Esophagus muscularis mucosa (tissue), 4 donors: ENCODE results near the gene PNKP. TPM values are rescaled to one million over a fixed set of nuclear protein-coding genes. Genes with fewer than 3 reads are reported as not detected.

Experiments
- DNase-seq: peaks from one replicate; pipeline ENCODE4 v3.0.0-alpha.2; 2017; ENCODE audit errors: extremely low spot score
- H3K27ac ChIP-seq, 4 donors: fragments of 200-600 bp; sonication (generic); replicated peaks in 1 of 4; 1 replicate in 3 of 4; 2 replicates in 1 of 4; pipeline ENCODE4 v1.5.1; 2016 to 2019; ENCODE audit warnings: mild to moderate bottlenecking in 1 of 4
- H3K27me3 ChIP-seq, 4 donors: fragments of 200-600 bp; sonication (generic); one replicate each; pipeline versions ENCODE4 v1.5.1 to v1.6.0; 2016 to 2019
- H3K36me3 ChIP-seq, 4 donors: fragments of 200-600 bp; sonication (generic); one replicate each; pipeline ENCODE4 v1.5.1; 2016 to 2019
- H3K4me1 ChIP-seq, 4 donors: fragments of 200-600 bp; sonication (generic); one replicate each; pipeline ENCODE4 v1.5.1; 2016 to 2019
- H3K4me3 ChIP-seq, 4 donors: fragments of 200-600 bp; sonication (generic); 1 replicate in 2 of 4; 2 replicates in 2 of 4; pipeline ENCODE4 v1.5.1; 2016 to 2019; ENCODE audit warnings: mild to moderate bottlenecking in 4 of 4, moderate library complexity in 1 of 4
- H3K9me3 ChIP-seq, 4 donors: fragments of 200-600 bp; sonication (generic); 1 replicate in 3 of 4; 2 replicates in 1 of 4; pipeline ENCODE4 v1.5.1; 2016 to 2019
- EP300 ChIP-seq: sonication (generic); formaldehyde crosslinking; IDR thresholded peaks from one replicate; pipeline ENCODE4 v1.6.1; 2017; ENCODE audit warnings: antibody characterized with exemption
- POLR2A ChIP-seq: fragments of 450-650 bp; IDR thresholded peaks from one replicate; pipeline ENCODE4 v1.6.1; 2017; ENCODE audit warnings: antibody characterized with exemption, moderate library complexity, mild to moderate bottlenecking, low read depth
- POLR2AphosphoS5 ChIP-seq, 2 donors: sonication (generic); formaldehyde crosslinking; IDR thresholded peaks; one replicate each; pipeline ENCODE4 v1.6.1; 2017; ENCODE audit warnings: antibody characterized with exemption in 2 of 2
- WGBS: methylation state at CpG from one replicate; pipeline ENCODE4 v1.1.5; 2018; 5-methylcytosine and 5-hydroxymethylcytosine counted together
- intact Hi-C: fragments of 100-400 bp; cut with DNase I; formaldehyde crosslinking; loops from one replicate; pipeline ENCODE4 v1.15.1; 2023
- total RNA-seq, 4 donors: library from RNA; depleted of rRNA; stranded (reverse); fragments of >200 nt; gene quantifications; one replicate each; pipeline versions ENCODE4 v1.1.0 to v1.2.1, GENCODE V29; 2016
- TF ChIP-seq, protein P1 (sequence below), 3 experiments: fragments of 200-600 bp in 2 of 3; fragments of 450-650 bp in 1 of 3; sonication (generic) in 2 of 3; IDR thresholded peaks; one replicate each; pipeline ENCODE4 v1.5.1; 2017 to 2019; ENCODE audit warnings: antibody characterized with exemption in 3 of 3, mild to moderate bottlenecking in 2 of 3, moderate library complexity in 1 of 3

Gene PNKP
- total RNA-seq, 4 donors from 2014 or later: 21.4 to 43.7 (median 27.8) TPM

- DNase-seq: no peak
- H3K9me3 ChIP-seq: no peaks in the 10 kb centered on the region
- intact Hi-C loops: loop anchor here (5.0 kb wide), 1 partner anchor 33 kb away; the partner anchor contains the start of gene MED25
- H3K36me3 ChIP-seq: peaks cover 4 to 11% (median 10%) of the 10 kb centered on the region in 4 donors
- TF ChIP-seq EP300 (no peak), POLR2A (no peak), POLR2AphosphoS5 (IDR thresholded peaks at IDR 0.05) (no peak)
- TF ChIP-seq, protein P1, sequence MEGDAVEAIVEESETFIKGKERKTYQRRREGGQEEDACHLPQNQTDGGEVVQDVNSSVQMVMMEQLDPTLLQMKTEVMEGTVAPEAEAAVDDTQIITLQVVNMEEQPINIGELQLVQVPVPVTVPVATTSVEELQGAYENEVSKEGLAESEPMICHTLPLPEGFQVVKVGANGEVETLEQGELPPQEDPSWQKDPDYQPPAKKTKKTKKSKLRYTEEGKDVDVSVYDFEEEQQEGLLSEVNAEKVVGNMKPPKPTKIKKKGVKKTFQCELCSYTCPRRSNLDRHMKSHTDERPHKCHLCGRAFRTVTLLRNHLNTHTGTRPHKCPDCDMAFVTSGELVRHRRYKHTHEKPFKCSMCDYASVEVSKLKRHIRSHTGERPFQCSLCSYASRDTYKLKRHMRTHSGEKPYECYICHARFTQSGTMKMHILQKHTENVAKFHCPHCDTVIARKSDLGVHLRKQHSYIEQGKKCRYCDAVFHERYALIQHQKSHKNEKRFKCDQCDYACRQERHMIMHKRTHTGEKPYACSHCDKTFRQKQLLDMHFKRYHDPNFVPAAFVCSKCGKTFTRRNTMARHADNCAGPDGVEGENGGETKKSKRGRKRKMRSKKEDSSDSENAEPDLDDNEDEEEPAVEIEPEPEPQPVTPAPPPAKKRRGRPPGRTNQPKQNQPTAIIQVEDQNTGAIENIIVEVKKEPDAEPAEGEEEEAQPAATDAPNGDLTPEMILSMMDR (IDR thresholded peaks at IDR 0.05): no peak
- H3K4me3 ChIP-seq: peak overlapping the region; percentile 84 to 97 (median 86)
- 38% methylated on average over 12 of the region's 12 CpGs for WGBS
- H3K27me3 ChIP-seq: no peaks in the 10 kb centered on the region
- peaks cover 27 to 44% (median 39%) of the 10 kb centered on the region in 4 donors for H3K4me1 ChIP-seq
- H3K27ac ChIP-seq: peak overlapping the region; percentile 96 to 100 (median 98)
Measured at GRCh38 chr19:49850221-49850486, 17.2 kb downstream of the PNKP start.

DNA sequence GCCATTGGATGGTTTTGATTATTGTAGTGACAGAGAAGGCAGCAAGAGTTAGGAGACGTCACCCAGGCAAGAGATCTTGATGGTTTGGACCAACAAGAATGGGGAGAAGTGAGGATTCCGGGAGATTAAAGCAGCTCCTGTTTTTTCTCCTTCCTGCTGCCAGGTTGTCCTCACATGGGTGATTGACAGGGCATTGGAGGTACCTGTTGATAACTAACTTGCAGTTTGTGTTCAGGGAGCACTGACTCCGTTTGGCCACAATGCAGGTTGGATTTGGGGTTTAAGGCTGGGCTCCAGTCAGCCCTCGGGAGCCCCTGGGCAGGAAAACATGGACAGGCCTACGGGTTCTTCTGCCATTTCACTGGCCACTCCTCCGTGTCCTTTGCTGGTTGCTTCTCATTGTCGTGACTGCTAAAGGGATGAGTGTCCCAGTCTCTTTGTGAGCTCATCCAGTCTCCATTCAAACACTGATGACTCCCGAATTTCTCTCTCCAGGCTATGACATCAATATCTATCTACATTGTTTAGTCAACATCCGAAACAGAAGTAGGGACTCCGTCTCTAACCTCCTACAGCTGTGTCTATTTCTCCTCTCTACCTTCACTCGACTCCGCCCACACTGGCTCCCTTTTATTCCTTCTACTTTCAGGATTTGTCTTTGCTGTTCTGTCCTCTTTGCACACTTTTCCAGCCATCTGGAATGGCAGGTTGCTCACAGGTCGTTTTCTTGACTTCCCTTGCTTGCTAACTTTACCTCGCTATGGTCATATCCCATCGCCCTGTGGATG, 17.7 kb downstream of the PNKP start:
- DNase-seq: no peak
- Histone ChIP-seq H3K27me3 (no peaks in the 10 kb centered on the region), H3K9me3 (no peaks in the 10 kb centered on the region), H3K27ac (peak overlapping the region; percentile 96 to 100 (median 98)), H3K36me3 (peaks cover 0 to 6% (median 5%) of the 10 kb centered on the region in 4 donors), H3K4me1 (peaks cover 27 to 42% (median 36%) of the 10 kb centered on the region in 4 donors), H3K4me3 (peak overlapping the region; percentile 84 to 97 (median 86))
- intact Hi-C loops: loop anchor here (5.0 kb wide), 1 partner anchor 32 kb away; the partner anchor contains the start of gene MED25
- no peak for TF ChIP-seq EP300
- TF ChIP-seq POLR2AphosphoS5 (IDR thresholded peaks at IDR 0.05): no peak
- TF ChIP-seq POLR2A: no peak
- TF ChIP-seq, protein P1 (IDR thresholded peaks at IDR 0.05): no peak
- WGBS: 89% methylated on average over 13 of the region's 15 CpGs

DNA sequence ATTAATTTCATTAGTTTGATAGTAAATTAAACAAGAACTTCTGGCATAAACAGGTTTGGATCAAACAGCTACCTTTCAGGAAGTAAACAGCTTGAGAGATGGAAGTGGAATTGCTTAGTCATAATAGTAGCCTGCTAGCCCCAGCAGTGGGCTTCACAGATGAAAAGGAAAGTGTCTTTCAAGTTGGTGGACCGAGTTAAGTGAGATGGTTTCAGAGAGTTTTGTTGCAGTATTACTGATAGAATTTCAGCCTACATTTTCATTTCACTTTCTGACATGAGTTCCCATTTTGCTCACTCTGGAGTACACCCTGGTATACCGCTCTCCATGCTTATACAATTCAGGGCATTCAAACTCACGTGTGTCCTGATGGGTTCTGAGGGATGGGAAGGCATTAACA, 18.4 kb downstream of the PNKP start:
- Histone ChIP-seq H3K9me3 (no peaks in the 10 kb centered on the region), H3K36me3 (no peaks in the 10 kb centered on the region), H3K27ac (no peak overlapping the region), H3K4me1 (peaks cover 27 to 35% (median 30%) of the 10 kb centered on the region in 4 donors), H3K4me3 (no peak overlapping the region), H3K27me3 (no peaks in the 10 kb centered on the region)
- intact Hi-C loops: no loop called here
- no peak for DNase-seq
- TF ChIP-seq, protein P1 (IDR thresholded peaks at IDR 0.05): no peak
- TF ChIP-seq EP300 (no peak), POLR2AphosphoS5 (IDR thresholded peaks at IDR 0.05) (no peak), POLR2A (no peak)
- WGBS: 94% methylated on average over 3 of the region's 3 CpGs

DNA sequence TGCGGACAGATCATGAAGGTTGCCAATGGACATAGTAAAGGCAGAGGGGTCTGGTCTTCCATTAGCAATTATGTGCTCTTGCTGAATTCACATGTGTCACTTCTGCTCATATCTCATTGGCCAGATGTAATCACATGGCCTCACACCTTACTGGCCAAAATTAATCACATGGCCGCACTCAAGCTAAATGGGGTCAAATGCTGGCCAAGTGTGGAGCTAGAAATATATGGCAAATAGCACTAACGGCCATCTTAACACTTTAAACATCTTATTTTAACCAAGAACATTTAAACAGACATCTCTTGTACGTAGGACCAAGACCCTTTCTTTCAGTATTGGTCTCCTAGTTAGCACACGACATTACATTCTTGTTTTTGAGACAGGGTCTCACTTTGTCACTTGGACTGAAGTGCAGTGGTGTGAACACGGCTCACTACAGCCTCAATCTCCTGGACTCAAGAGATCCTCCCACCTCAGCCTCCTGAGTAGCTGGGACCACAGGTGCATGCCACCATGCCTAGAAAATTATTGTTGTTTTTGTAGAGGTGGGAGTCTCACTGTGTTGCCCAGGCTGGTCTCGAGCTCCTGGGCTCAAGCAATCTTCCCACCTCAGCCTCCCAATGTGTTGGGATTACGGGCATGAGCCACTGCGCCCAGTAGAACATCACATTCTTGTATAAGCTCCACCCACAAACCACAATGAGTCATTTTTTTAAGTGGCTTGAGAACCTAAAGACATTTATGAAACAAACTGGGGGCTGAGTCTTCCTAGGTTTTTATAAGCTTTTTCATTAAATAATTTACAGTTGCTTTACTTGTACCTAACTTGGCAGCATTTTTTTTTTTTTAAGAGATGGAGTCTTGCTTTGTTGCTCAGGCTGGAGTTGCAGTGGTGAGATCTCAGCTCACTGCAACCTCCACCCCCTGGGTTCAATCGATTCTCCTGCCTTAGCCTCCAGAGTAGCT, 19.4 kb downstream of the PNKP start:
- Histone ChIP-seq H3K27ac (no peak overlapping the region), H3K36me3 (no peaks in the 10 kb centered on the region), H3K4me3 (no peak overlapping the region), H3K27me3 (no peaks in the 10 kb centered on the region), H3K9me3 (no peaks in the 10 kb centered on the region), H3K4me1 (peaks cover 19 to 26% (median 21%) of the 10 kb centered on the region in 4 donors)
- 86% methylated on average over 10 of the region's 10 CpGs for WGBS
- no peak for DNase-seq
- intact Hi-C loops: no loop called here
- no peak for TF ChIP-seq POLR2AphosphoS5 (IDR thresholded peaks at IDR 0.05)

DNA sequence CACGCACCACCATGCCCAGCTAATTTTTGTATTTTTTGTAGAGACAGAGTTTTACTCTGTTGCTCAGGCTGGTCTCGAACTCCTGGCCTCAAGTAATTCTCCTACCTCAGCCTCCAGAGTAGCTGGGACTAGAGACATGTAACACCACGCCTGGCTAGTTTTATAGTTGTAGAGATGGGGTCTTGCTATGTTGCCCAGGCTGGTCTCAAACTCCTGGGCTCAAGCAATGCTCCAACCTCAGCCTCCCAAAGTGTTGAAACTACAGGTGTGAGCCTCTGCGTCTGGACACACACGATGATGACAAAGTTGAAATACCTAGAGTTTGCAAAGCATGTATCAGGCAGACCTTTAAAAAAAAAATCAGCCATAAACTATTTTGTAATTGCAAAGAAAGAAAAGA, 21.0 kb downstream of the PNKP start:
- no peak overlapping the region for H3K27ac ChIP-seq
- 84% methylated on average over 5 of the region's 5 CpGs for WGBS
- no peaks in the 10 kb centered on the region for H3K9me3 ChIP-seq
- no peaks in the 10 kb centered on the region for H3K27me3 ChIP-seq
- no peaks in the 10 kb centered on the region for H3K36me3 ChIP-seq
- H3K4me1 ChIP-seq: peaks cover 5 to 10% (median 7%) of the 10 kb centered on the region in 4 donors
- H3K4me3 ChIP-seq: no peak overlapping the region
- no peak for TF ChIP-seq EP300
- no peak for TF ChIP-seq POLR2A
- TF ChIP-seq, protein P1 (IDR thresholded peaks at IDR 0.05): no peak
- no peak for TF ChIP-seq POLR2AphosphoS5 (IDR thresholded peaks at IDR 0.05)
- intact Hi-C loops: no loop called here
- DNase-seq: no peak
